ENCODE measurements around the gene PTPMT1.

PTPMT1 gene

GRCh38 chr11:47586098-47586855 lies 20.9 kb downstream of the PTPMT1 start, which contains the start of gene FAM180B:
FAM180B (plus strand) TSS chr11:47586678; CDS start chr11:47586769, 91 bp downstream.
- no peaks in the 10 kb centered on the region for H3K27me3 ChIP-seq (ENCODE audit: low read depth, low read length)
- no peak within 1 kb of the TSS for H3K4me3 ChIP-seq (ENCODE audit: low read length)
- H3K79me2 ChIP-seq (ENCODE audit: low read length), result no peaks in the 10 kb centered on the region
- H3K27ac ChIP-seq (ENCODE audit: low read length), result no peak within 1 kb of the TSS
- no peak within 1 kb of the TSS for H2AFZ ChIP-seq (ENCODE audit: low read depth, low read length)
- TF ChIP-seq EZH2phosphoT487 (IDR thresholded peaks at IDR 0.05; ENCODE audit: low read depth) (no peak), CTCF (IDR thresholded peaks at IDR 0.05; ENCODE audit: low read depth, low read length) (no peak)
- no peaks in the 10 kb centered on the region for H4K20me1 ChIP-seq (ENCODE audit: insufficient read depth, low read length)
- H3K4me2 ChIP-seq (ENCODE audit: low read length), result no peak within 1 kb of the TSS
- peaks cover 29% of the 10 kb centered on the region for H3K36me3 ChIP-seq (replicated peaks; ENCODE audit: low read depth, low read length)
- no peaks in the 10 kb centered on the region for H3K9me3 ChIP-seq (ENCODE audit: insufficient read depth, low read length)
- H3K9ac ChIP-seq (ENCODE audit: low read length), result no peak within 1 kb of the TSS
- H3K4me1 ChIP-seq (ENCODE audit: low read length), result no peaks in the 10 kb centered on the region

GRCh38 chr11:47587039-47587716 lies 21.8 kb downstream of the PTPMT1 start:
- Histone ChIP-seq H3K9ac (ENCODE audit: low read length) (no peak overlapping the region), H3K27me3 (ENCODE audit: low read depth, low read length) (no peaks in the 10 kb centered on the region), H2AFZ (ENCODE audit: low read depth, low read length) (no peak overlapping the region), H3K79me2 (ENCODE audit: low read length) (no peaks in the 10 kb centered on the region), H3K4me3 (ENCODE audit: low read length) (no peak overlapping the region), H4K20me1 (ENCODE audit: insufficient read depth, low read length) (no peaks in the 10 kb centered on the region), H3K27ac (ENCODE audit: low read length) (no peak overlapping the region), H3K9me3 (ENCODE audit: insufficient read depth, low read length) (no peaks in the 10 kb centered on the region), H3K4me1 (ENCODE audit: low read length) (no peaks in the 10 kb centered on the region), H3K4me2 (ENCODE audit: low read length) (no peak overlapping the region), H3K36me3 (replicated peaks; ENCODE audit: low read depth, low read length) (peaks cover 20% of the 10 kb centered on the region)
- no peak for TF ChIP-seq EZH2phosphoT487 (IDR thresholded peaks at IDR 0.05; ENCODE audit: low read depth)
- TF ChIP-seq CTCF (IDR thresholded peaks at IDR 0.05; ENCODE audit: low read depth, low read length), result no peak

DNA sequence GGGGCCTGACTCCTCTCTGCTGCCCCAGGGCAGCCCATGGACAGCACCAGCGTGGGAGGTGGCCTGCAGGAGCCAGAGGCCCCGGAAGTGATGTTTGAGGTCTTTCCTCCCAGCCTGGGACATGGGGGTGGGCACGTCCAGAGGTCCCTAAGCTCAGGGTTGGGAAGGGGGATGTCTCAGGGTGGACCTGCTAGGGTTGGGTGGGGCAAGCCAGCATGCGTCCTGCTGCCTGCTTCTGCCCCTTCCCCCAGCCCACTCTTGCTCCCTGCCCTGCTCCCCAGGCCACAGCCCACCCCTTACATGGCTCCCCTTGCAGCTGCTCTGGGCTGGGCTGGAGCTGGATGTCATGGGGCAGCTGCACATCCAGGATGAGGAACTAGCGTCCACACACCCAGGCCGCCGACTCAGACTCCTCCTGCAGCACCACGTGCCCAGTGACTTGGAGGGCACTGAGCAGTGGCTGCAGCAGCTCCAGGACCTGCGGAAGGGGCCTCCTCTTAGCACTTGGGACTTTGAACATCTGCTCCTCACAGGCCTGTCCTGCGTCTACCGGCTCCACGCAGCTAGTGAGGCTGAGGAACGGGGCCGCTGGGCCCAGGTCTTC lies 22.4 kb downstream of the PTPMT1 start:
- Histone ChIP-seq H3K27ac (ENCODE audit: low read length) (no peak overlapping the region), H3K27me3 (ENCODE audit: low read depth, low read length) (no peaks in the 10 kb centered on the region), H3K36me3 (replicated peaks; ENCODE audit: low read depth, low read length) (peaks cover 16% of the 10 kb centered on the region), H3K79me2 (ENCODE audit: low read length) (no peaks in the 10 kb centered on the region), H3K9me3 (ENCODE audit: insufficient read depth, low read length) (no peaks in the 10 kb centered on the region), H3K4me3 (ENCODE audit: low read length) (no peak overlapping the region), H3K9ac (ENCODE audit: low read length) (no peak overlapping the region), H3K4me1 (ENCODE audit: low read length) (no peaks in the 10 kb centered on the region), H4K20me1 (ENCODE audit: insufficient read depth, low read length) (no peaks in the 10 kb centered on the region), H3K4me2 (ENCODE audit: low read length) (no peak overlapping the region), H2AFZ (ENCODE audit: low read depth, low read length) (no peak overlapping the region)
- TF ChIP-seq EZH2phosphoT487 (IDR thresholded peaks at IDR 0.05; ENCODE audit: low read depth) (no peak), CTCF (IDR thresholded peaks at IDR 0.05; ENCODE audit: low read depth, low read length) (no peak)

- Histone ChIP-seq H3K79me2 (ENCODE audit: low read length) (no peaks in the 10 kb centered on the region), H3K4me2 (ENCODE audit: low read length) (no peak overlapping the region), H3K9ac (ENCODE audit: low read length) (no peak overlapping the region), H3K27me3 (ENCODE audit: low read depth, low read length) (no peaks in the 10 kb centered on the region), H3K4me3 (ENCODE audit: low read length) (no peak overlapping the region), H2AFZ (ENCODE audit: low read depth, low read length) (no peak overlapping the region), H3K36me3 (replicated peaks; ENCODE audit: low read depth, low read length) (peaks cover 6% of the 10 kb centered on the region), H3K27ac (ENCODE audit: low read length) (no peak overlapping the region), H3K9me3 (ENCODE audit: insufficient read depth, low read length) (no peaks in the 10 kb centered on the region), H4K20me1 (ENCODE audit: insufficient read depth, low read length) (no peaks in the 10 kb centered on the region), H3K4me1 (ENCODE audit: low read length) (no peaks in the 10 kb centered on the region)
- no peak for TF ChIP-seq CTCF (IDR thresholded peaks at IDR 0.05; ENCODE audit: low read depth, low read length)
- no peak for TF ChIP-seq EZH2phosphoT487 (IDR thresholded peaks at IDR 0.05; ENCODE audit: low read depth)
These were observed 23.7 kb downstream of the PTPMT1 start for GRCh38 chr11:47589118-47589517.

Data from OCI-LY3 (cell line).